ENCODE data around the gene ZBTB17.

The ZBTB17 gene

DNA sequence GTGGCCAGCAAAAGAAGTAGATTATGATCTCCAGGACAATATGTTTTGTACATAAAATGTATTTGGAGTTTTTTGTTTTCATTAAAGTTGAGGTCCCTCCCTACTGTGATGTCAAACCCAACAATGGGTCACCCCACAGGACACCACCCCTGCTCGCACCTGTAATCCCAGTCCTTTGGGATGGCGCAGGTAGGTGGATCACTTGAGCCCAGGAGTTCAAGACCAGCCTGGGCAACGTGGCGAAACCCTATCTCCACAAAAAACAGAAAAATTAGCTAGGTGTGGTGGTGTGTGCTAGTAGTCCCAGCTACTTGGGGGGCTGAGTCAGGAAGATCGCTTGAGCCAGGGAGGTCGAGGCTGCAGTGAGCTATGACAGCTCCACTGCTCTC, 9.0 kb downstream of the ZBTB17 start:
- peaks cover 39% of the 10 kb centered on the region; the same call in 1 of the 2 replicates for H3K36me3 ChIP-seq (ENCODE audit: insufficient read depth, low read length)
- no peak overlapping the region for H3K9ac ChIP-seq (ENCODE audit: low read depth, low read length, poor library complexity, severe bottlenecking)
- H3F3A ChIP-seq (ENCODE audit: low read depth), result no peaks in the 10 kb centered on the region
- no peaks in the 10 kb centered on the region for H3K27me3 ChIP-seq (ENCODE audit: insufficient read depth, low read length, poor library complexity, severe bottlenecking)
- TF ChIP-seq, protein P1, sequence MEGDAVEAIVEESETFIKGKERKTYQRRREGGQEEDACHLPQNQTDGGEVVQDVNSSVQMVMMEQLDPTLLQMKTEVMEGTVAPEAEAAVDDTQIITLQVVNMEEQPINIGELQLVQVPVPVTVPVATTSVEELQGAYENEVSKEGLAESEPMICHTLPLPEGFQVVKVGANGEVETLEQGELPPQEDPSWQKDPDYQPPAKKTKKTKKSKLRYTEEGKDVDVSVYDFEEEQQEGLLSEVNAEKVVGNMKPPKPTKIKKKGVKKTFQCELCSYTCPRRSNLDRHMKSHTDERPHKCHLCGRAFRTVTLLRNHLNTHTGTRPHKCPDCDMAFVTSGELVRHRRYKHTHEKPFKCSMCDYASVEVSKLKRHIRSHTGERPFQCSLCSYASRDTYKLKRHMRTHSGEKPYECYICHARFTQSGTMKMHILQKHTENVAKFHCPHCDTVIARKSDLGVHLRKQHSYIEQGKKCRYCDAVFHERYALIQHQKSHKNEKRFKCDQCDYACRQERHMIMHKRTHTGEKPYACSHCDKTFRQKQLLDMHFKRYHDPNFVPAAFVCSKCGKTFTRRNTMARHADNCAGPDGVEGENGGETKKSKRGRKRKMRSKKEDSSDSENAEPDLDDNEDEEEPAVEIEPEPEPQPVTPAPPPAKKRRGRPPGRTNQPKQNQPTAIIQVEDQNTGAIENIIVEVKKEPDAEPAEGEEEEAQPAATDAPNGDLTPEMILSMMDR (conservative IDR thresholded peaks at IDR 0.05; ENCODE audit: low read length), result no peak
- no peak for TF ChIP-seq EZH2phosphoT487 (IDR thresholded peaks at IDR 0.05; ENCODE audit: borderline replicate concordance)
- H3K4me2 ChIP-seq (ENCODE audit: low read depth, low read length, poor library complexity, severe bottlenecking), result no peak overlapping the region
- no peaks in the 10 kb centered on the region for H3K9me2 ChIP-seq (replicated peaks; ENCODE audit: low read depth, low read length)
- no peak overlapping the region for H2AFZ ChIP-seq (ENCODE audit: low read length)
- H3K79me2 ChIP-seq (ENCODE audit: insufficient read depth, low read length), result peaks cover 65% of the 10 kb centered on the region
- peaks cover 12% of the 10 kb centered on the region for H4K20me1 ChIP-seq (ENCODE audit: insufficient read depth, low read length, poor library complexity, severe bottlenecking)
- peaks cover 4% of the 10 kb centered on the region for H3K4me1 ChIP-seq (ENCODE audit: insufficient read depth, low read length, poor library complexity, severe bottlenecking)
- no peaks in the 10 kb centered on the region for H3K9me3 ChIP-seq (ENCODE audit: insufficient read depth, low read depth, low read length)
- H3K4me3 ChIP-seq (ENCODE audit: low read length, poor library complexity, severe bottlenecking), result no peak overlapping the region

GRCh38 chr1:15966081-15966955, 9.6 kb downstream of the ZBTB17 start:
- Histone ChIP-seq H3K36me3 (ENCODE audit: insufficient read depth, low read length) (peaks cover 36% of the 10 kb centered on the region; the same call in 1 of the 2 replicates), H3K9ac (ENCODE audit: low read depth, low read length, poor library complexity, severe bottlenecking) (no peak overlapping the region), H2AFZ (ENCODE audit: low read length) (no peak overlapping the region), H3K9me3 (ENCODE audit: insufficient read depth, low read depth, low read length) (no peaks in the 10 kb centered on the region), H3K4me2 (ENCODE audit: low read depth, low read length, poor library complexity, severe bottlenecking) (peak overlapping the region; percentile 23), H3K79me2 (ENCODE audit: insufficient read depth, low read length) (peaks cover 65% of the 10 kb centered on the region), H3K9me2 (replicated peaks; ENCODE audit: low read depth, low read length) (no peaks in the 10 kb centered on the region), H3K4me3 (ENCODE audit: low read length, poor library complexity, severe bottlenecking) (no peak overlapping the region), H3K27me3 (ENCODE audit: insufficient read depth, low read length, poor library complexity, severe bottlenecking) (no peaks in the 10 kb centered on the region), H3K4me1 (ENCODE audit: insufficient read depth, low read length, poor library complexity, severe bottlenecking) (peaks cover 4% of the 10 kb centered on the region), H4K20me1 (ENCODE audit: insufficient read depth, low read length, poor library complexity, severe bottlenecking) (peaks cover 12% of the 10 kb centered on the region), H3F3A (ENCODE audit: low read depth) (no peaks in the 10 kb centered on the region)
- TF ChIP-seq, protein P1 (conservative IDR thresholded peaks at IDR 0.05; ENCODE audit: low read length), result no peak
- no peak for TF ChIP-seq EZH2phosphoT487 (IDR thresholded peaks at IDR 0.05; ENCODE audit: borderline replicate concordance)

DNA sequence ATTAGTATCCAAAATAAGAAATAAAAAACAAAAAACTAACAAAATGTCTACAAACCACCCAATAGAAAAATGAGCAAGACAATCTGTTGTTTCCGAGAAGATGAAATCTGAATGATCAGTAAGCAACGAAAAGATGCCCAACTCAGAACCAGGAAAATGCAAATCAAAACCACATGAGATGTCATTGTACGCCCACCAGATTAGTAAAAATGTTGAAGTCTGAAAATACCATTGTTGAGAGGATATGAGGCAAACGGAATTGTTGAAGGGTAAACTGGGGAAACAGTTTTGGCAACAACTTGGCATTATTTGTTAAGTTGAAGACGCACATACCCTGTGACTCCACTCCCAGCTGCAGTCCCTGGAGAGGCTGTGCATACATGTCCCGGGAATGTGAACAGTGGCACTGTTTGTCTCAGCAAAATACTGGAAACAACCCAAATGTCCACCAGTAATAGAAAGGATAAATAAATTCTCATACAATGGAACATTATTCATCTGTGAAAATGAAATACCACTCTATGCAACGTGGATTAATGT, 10.6 kb downstream of the ZBTB17 start:
- Histone ChIP-seq H3K9me2 (replicated peaks; ENCODE audit: low read depth, low read length) (no peaks in the 10 kb centered on the region), H3K79me2 (ENCODE audit: insufficient read depth, low read length) (peaks cover 71% of the 10 kb centered on the region), H3K9me3 (ENCODE audit: insufficient read depth, low read depth, low read length) (no peaks in the 10 kb centered on the region), H3K4me1 (ENCODE audit: insufficient read depth, low read length, poor library complexity, severe bottlenecking) (peaks cover 4% of the 10 kb centered on the region), H2AFZ (ENCODE audit: low read length) (no peak overlapping the region), H3K36me3 (ENCODE audit: insufficient read depth, low read length) (peaks cover 36% of the 10 kb centered on the region; the same call in 1 of the 2 replicates), H3K4me3 (ENCODE audit: low read length, poor library complexity, severe bottlenecking) (no peak overlapping the region), H3F3A (ENCODE audit: low read depth) (no peaks in the 10 kb centered on the region), H3K4me2 (ENCODE audit: low read depth, low read length, poor library complexity, severe bottlenecking) (no peak overlapping the region), H3K27me3 (ENCODE audit: insufficient read depth, low read length, poor library complexity, severe bottlenecking) (no peaks in the 10 kb centered on the region), H4K20me1 (ENCODE audit: insufficient read depth, low read length, poor library complexity, severe bottlenecking) (peaks cover 16% of the 10 kb centered on the region), H3K9ac (ENCODE audit: low read depth, low read length, poor library complexity, severe bottlenecking) (no peak overlapping the region)
- no peak for TF ChIP-seq EZH2phosphoT487 (IDR thresholded peaks at IDR 0.05; ENCODE audit: borderline replicate concordance)
- TF ChIP-seq, protein P1 (conservative IDR thresholded peaks at IDR 0.05; ENCODE audit: low read length), result no peak

Measured in Loucy (cell line).